ENCODE data around the gene FLVCR2. TPM values are rescaled to one million over a fixed set of nuclear protein-coding genes. Genes with fewer than 3 reads are reported as not detected.

Gene FLVCR2, protein sequence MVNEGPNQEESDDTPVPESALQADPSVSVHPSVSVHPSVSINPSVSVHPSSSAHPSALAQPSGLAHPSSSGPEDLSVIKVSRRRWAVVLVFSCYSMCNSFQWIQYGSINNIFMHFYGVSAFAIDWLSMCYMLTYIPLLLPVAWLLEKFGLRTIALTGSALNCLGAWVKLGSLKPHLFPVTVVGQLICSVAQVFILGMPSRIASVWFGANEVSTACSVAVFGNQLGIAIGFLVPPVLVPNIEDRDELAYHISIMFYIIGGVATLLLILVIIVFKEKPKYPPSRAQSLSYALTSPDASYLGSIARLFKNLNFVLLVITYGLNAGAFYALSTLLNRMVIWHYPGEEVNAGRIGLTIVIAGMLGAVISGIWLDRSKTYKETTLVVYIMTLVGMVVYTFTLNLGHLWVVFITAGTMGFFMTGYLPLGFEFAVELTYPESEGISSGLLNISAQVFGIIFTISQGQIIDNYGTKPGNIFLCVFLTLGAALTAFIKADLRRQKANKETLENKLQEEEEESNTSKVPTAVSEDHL
- total RNA-seq: 5.0 and 5.8 TPM in 2 replicates

DNA sequence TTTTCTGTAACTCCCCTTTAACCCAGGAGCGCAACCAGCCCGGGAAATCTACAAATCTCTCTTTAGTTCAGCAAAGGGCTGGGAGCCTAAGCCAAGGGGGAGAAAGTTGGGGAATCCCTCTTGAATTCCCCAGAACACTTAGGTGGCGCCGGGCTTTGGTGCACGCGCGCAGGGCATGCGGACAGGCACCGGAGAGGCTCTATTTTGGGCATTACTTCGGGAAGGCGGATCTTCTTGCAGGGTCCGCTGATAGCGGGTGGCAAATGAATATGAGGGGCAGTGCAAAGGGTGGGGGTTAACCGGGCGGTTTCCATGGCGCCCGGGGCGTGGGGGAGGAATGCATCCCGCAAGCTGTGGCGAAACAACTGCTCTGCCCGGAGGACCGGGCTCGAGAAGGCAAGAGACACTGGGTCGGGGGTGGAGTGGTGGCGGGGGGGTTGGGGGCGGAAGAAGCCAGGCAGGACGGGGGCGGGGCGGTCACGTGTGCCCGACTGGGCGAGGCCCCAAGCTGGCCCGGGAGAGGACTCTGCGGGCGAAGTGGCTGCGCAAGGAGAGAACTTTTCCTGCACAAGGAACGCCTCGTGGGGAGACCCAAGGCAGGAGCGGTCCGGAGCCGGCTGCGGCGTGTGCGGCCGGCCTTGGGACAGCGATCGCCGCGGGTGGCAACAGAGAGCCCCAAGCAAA, at the start of gene FLVCR2:
FLVCR2 (plus strand) TSS at position 519 of the 684 bp plus-strand sequence. CDS start 353 bp downstream, outside the sequence.

DNA sequence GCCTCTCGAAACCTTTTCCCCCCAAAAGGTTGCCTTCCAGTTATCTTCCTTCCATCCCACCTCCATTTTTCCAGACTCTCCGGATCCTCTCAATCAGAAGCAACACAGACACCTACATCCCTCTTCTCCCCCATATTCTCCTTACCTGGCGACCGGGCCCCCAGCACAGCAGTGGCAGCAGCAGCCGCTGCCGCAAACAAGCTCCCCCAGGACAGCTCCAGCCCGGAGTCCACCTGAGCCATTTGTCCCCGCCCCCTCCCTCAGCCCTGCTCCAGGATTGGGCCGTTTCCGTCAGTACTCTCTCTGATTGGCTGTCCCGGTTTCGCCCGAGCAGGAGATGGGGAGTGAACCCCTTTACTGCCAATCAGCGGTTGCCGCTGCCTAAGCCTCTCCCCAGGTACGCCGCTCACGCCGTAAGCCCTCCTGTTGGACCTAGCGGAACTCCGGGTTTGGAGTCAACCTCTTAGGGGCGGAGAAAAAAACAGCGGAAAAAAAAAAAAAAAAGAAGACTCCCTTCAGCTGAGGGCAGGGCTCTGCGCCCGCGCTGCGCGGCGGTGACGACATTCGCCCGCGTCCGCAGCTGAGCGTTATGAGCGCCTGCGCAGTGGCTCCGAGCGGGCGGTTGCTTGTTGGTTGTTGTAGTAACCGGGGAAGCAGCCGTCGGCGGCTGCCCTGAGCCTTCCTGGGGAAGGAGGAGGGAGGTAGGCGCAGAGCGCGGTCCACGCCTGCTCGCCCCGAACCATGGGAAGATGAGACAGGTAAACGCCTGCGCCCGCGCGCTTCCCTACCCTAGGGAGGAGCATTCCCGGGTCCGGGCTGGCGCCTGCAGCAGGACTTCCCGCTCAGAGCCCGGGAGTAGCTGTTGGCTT, 82.4 kb downstream of the FLVCR2 start, which contains the start of the genes ERG28 and TTLL5:
ERG28 (minus strand) TSS at position 247 of the 869 bp plus-strand sequence. CDS start 3,374 bp downstream, outside the sequence.
TTLL5 (plus strand) TSS at position 617 of the 869 bp plus-strand sequence. CDS start 1,904 bp downstream, outside the sequence.

Other genes starting within 250 kb of the FLVCR2 start
- gene JDP2, start 150.6 kb upstream of the FLVCR2 start, total RNA-seq: 87.2 and 93.1 TPM in 2 replicates
- not detected in 2 replicates for gene BATF, start 56.2 kb upstream of the FLVCR2 start, total RNA-seq
- 28.3 and 33.7 TPM in 2 replicates for gene ERG28, start 82.3 kb downstream of the FLVCR2 start, total RNA-seq
- gene TTLL5, start 82.6 kb downstream of the FLVCR2 start, total RNA-seq: 22.3 and 28.8 TPM in 2 replicates